Hematopoietic multipotent progenitor cell treated with erythropoietin and hydrocortisone succinate and interleukin-3 and kit ligand, for 15 days (in vitro differentiated cells): ENCODE results near the gene AKIP1.
"Not testable (repeated sequence)": the region's sequence is repeated elsewhere in the genome, so short reads cannot be mapped to it uniquely, and the experiment has no call there.

Experiments
- DNase-seq: peaks from one replicate; pipeline ENCODE4 v3.0.0-alpha.2; 2015; ENCODE audit warnings: low spot score

Gene AKIP1

GRCh38 chr11:8911029-8911823 is at the start of gene AKIP1:
Gene AKIP1 (plus strand): TSS chr11:8911189. CDS start chr11:8911450, 261 bp downstream.
- peak; percentile 78 for DNase-seq

- no peak for DNase-seq
Measured at GRCh38 chr11:8863838-8864237, 47.2 kb upstream of the AKIP1 start.

- DNase-seq = no peak
Measured at GRCh38 chr11:8865304-8865703, 45.7 kb upstream of the AKIP1 start.

- no peak for DNase-seq
Measured at GRCh38 chr11:8867035-8867434, 44.0 kb upstream of the AKIP1 start.

- DNase-seq = no peak
Measured at GRCh38 chr11:8867931-8868631, 42.9 kb upstream of the AKIP1 start.

- no peak for DNase-seq
Measured at GRCh38 chr11:8870411-8871170, 40.4 kb upstream of the AKIP1 start.

- DNase-seq = no peak
Measured at GRCh38 chr11:8871171-8871775, 39.7 kb upstream of the AKIP1 start.

GRCh38 chr11:8871962-8872361 is 39.0 kb upstream of the AKIP1 start:
- DNase-seq = no peak

- DNase-seq = no peak
Measured at GRCh38 chr11:8873741-8874405, 37.1 kb upstream of the AKIP1 start.

GRCh38 chr11:8878771-8879170 is 32.2 kb upstream of the AKIP1 start:
- no peak for DNase-seq

GRCh38 chr11:8881585-8881984 is 29.4 kb upstream of the AKIP1 start:
- DNase-seq = not testable (repeated sequence)

GRCh38 chr11:8886322-8886721 is 24.7 kb upstream of the AKIP1 start:
- no peak for DNase-seq

GRCh38 chr11:8891185-8891584 is 19.8 kb upstream of the AKIP1 start:
- DNase-seq = not testable (repeated sequence)

- DNase-seq = no peak
Measured at GRCh38 chr11:8899119-8899753, 11.8 kb upstream of the AKIP1 start.

- no peak for DNase-seq
Measured at GRCh38 chr11:8905528-8906165, 5.3 kb upstream of the AKIP1 start.

- DNase-seq = no peak
Measured at GRCh38 chr11:8907116-8907515, 3.9 kb upstream of the AKIP1 start.

- no peak for DNase-seq
Measured at GRCh38 chr11:8908099-8908498, 2.9 kb upstream of the AKIP1 start.

GRCh38 chr11:8910649-8911026 is 351 bp upstream of the AKIP1 start:
- DNase-seq = no peak

- peak; percentile 76 for DNase-seq
Measured at GRCh38 chr11:8913961-8914660, 3.1 kb downstream of the AKIP1 start.

- no peak for DNase-seq
Measured at GRCh38 chr11:8914661-8915018, 3.7 kb downstream of the AKIP1 start.
